ENCODE data around the gene BRD1. TPM values are rescaled to one million over a fixed set of nuclear protein-coding genes. Genes with fewer than 3 reads are reported as not detected.

Gene BRD1
- total and polyA plus RNA-seq, 7 donors, result 12.6 to 52.6 (median 31.1) TPM

DNA sequence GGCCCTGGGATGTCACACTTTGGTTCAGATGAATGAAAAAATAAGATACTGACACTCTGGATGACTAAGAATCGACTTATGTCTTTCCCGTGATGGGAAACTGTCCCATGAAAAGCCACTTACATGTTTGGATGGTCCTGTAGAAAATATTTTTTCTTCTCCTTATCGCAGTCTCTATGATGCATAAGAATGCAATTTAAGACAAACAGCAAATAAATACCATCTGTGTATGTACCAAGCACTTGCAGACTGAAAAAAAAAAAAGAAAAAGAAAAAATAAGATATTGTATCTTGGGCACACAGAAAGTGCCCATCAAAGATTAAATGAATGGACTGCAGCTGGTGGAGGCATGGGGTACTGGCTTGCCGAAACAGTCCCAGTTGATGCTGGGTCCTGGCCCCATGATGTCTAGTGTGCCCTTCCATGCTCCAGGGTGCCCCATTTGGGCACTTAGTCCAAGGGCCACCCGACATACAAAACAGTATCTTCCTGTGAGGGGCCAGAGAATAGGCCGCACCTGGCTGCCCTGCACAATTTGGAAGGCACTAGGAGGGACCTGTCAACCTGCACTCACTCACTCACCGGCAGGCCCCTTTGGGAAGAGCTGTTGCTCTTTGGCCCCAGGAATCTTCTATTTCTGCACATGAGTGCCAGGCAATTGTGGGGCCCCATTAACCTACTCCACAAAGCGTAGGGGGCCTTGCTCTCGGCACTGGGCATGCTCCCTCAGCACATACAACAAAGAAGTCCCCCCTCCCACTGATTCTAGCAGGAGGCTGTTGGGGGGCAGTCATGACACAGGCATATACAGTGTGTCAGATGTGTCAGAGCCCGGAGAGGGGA, 23.5 kb upstream of the BRD1 start:
- peaks cover 16 to 39% (median 26%) of the 10 kb centered on the region in 3 donors for H3K27me3 ChIP-seq
- no peak overlapping the region for H3K4me3 ChIP-seq
- H3K4me1 ChIP-seq, result peaks cover 0 to 52% (median 44%) of the 10 kb centered on the region in 4 donors
- intact Hi-C loops (cut with DNase I), result loop anchor here (5.0 to 10.0 kb wide), 2 partner anchors 111 to 344 kb away; partner anchors contain the start of gene PIM3
- TF ChIP-seq, protein P1, sequence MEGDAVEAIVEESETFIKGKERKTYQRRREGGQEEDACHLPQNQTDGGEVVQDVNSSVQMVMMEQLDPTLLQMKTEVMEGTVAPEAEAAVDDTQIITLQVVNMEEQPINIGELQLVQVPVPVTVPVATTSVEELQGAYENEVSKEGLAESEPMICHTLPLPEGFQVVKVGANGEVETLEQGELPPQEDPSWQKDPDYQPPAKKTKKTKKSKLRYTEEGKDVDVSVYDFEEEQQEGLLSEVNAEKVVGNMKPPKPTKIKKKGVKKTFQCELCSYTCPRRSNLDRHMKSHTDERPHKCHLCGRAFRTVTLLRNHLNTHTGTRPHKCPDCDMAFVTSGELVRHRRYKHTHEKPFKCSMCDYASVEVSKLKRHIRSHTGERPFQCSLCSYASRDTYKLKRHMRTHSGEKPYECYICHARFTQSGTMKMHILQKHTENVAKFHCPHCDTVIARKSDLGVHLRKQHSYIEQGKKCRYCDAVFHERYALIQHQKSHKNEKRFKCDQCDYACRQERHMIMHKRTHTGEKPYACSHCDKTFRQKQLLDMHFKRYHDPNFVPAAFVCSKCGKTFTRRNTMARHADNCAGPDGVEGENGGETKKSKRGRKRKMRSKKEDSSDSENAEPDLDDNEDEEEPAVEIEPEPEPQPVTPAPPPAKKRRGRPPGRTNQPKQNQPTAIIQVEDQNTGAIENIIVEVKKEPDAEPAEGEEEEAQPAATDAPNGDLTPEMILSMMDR (IDR thresholded peaks at IDR 0.05), result no peak
- TF ChIP-seq POLR2A (IDR thresholded peaks at IDR 0.05) (no peak), POLR2AphosphoS5 (IDR thresholded peaks at IDR 0.05) (no peak), EP300 (IDR thresholded peaks at IDR 0.05) (no peak)
- DNase-seq, result no peak
- no peak overlapping the region for H3K27ac ChIP-seq
- no peaks in the 10 kb centered on the region for H3K36me3 ChIP-seq
- 79 to 80% methylated on average over 10 of the region's 10 CpGs for WGBS, 2 donors
- no peaks in the 10 kb centered on the region for H3K9me3 ChIP-seq

DNA sequence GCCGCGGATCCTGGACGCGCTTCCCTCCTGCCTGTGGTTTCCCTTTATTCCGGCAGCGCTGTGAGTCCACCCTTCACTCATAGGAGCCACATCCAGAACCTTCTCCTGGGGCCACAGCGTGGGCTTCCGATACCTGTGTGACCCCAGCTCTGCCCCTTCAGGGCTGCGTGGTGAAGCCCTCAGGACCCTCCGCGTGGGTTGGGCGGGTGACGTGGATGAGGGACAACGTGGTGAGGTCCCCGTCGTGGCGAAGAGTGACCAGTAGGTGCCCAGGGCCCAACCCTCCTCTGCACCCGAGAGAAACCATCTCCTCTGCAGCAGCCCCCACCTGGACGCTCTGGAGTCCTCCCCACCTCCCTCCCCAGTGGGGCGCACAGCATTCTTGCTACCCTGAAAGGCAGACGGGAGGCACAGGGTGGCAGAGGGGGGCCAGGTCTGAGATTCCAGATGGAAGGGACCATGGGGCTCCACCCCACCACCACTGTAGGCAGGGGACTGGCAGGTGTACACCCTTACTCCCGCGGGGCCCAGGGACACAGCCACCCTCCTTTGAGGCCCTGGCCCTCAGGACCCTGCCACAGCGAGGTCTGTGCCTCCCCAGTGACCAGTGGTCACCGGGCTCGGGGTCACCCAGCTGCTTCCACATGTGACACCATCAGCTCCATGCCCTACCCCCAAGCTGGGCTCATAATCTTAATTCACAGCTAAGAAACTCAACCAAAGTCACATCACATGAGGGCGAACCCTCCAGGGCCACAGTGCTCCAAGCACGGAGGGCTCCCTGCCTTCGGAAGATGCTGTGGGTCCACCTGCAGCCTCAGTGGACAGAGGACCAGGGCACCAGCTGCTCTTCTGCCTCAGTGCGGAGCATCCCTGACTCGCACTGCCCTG, 22.6 kb upstream of the BRD1 start:
- Histone ChIP-seq H3K9me3 (no peaks in the 10 kb centered on the region), H3K4me3 (peak overlapping the region in 2 of 4 donors; percentile 63 to 67), H3K36me3 (no peaks in the 10 kb centered on the region), H3K4me1 (peaks cover 0 to 47% (median 38%) of the 10 kb centered on the region in 4 donors), H3K27me3 (peaks cover 16 to 39% (median 26%) of the 10 kb centered on the region in 3 donors), H3K27ac (no peak overlapping the region)
- intact Hi-C loops (cut with DNase I), result loop anchor here (5.0 to 10.0 kb wide), 2 partner anchors 112 to 345 kb away; partner anchors contain the start of gene PIM3
- 62 to 65% methylated on average over 31 of the region's 31 CpGs for WGBS, 2 donors
- DNase-seq, result no peak
- TF ChIP-seq POLR2A (IDR thresholded peaks at IDR 0.05) (no peak), EP300 (IDR thresholded peaks at IDR 0.05) (no peak), POLR2AphosphoS5 (IDR thresholded peaks at IDR 0.05) (no peak)
- TF ChIP-seq, protein P1 (IDR thresholded peaks at IDR 0.05), result no peak

DNA sequence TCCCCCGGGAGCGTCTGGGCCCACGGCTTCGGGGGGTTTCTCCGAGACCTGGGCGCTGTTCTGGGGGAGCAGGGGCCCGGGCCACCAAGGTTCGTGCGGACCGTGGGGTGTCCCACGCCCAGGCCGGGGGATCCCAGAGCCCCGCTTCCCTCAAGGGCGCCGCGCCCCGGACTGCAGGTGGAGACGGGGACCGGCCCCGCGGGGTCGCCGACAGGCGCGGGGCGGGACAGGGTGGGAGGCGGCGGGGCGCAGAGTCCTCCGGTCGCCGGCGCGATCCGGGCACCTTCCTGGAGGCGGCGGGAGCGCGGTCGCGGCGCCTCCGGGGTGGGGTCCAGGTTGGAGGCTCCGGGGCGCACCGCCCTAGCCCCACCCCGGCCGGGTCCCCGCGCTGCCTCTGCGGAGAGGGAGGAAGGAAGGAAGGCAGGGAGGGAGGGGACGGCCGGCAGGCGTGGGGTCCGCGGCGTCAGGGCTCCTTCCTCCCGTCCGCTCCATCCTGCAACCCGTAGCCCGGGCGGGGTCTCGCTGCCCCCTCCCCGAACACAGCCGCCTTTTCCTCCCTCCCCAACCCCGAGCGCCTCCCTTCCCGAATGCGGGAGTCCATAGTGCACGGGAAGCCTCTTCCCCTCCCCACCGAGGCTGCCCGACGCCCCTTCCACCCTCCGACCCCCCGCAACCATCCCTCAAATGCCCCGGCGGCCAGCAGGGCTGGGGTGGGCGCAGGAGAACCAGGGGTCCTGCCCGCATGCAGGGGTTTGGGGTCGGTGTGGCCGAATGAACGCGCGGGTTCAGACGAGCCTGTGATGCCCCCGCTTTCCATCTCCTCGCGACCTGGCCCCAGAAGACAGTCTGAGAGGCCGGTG, 21.7 kb upstream of the BRD1 start:
- TF ChIP-seq EP300 (IDR thresholded peaks at IDR 0.05), result no peak
- no peak for TF ChIP-seq POLR2AphosphoS5 (IDR thresholded peaks at IDR 0.05)
- TF ChIP-seq, protein P1 (IDR thresholded peaks at IDR 0.05), result no peak
- no peak for TF ChIP-seq POLR2A (IDR thresholded peaks at IDR 0.05)
- no peak for DNase-seq
- Histone ChIP-seq H3K9me3 (no peaks in the 10 kb centered on the region), H3K27me3 (peaks cover 16 to 39% (median 26%) of the 10 kb centered on the region in 3 donors), H3K27ac (no peak overlapping the region), H3K4me3 (peak overlapping the region; percentile 31 to 67 (median 48)), H3K36me3 (no peaks in the 10 kb centered on the region), H3K4me1 (peaks cover 0 to 38% (median 29%) of the 10 kb centered on the region in 4 donors)
- 3 to 4% methylated on average over 89 of the region's 89 CpGs for WGBS, 2 donors
- intact Hi-C loops (cut with DNase I), result loop anchor here (5.0 to 10.0 kb wide), 2 partner anchors 113 to 345 kb away; partner anchors contain the start of gene PIM3

DNA sequence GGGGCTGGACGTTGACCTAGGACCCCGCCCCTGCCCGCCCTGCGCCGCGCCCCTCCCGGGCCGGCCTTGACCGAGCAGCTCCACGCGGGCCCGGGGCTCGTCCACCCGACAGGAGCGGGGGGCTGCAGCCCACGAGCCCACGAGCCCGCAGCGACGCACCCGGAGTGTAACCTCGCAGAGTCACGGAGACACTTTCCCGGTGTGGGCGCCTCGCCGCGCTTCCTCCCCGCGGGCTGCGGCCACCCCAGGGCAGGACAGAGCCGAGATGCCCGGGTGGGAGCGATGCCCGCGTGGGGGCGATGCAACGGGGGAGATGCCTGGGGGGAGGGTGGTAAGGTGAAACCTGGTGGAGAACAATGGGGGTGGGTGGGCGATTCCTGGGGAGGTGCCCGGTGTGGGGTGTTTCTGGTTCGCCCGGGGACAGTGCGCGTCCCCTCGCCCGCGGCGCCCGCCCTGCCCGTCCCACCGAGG, 21.1 kb upstream of the BRD1 start:
- Histone ChIP-seq H3K4me3 (peak overlapping the region; percentile 31 to 67 (median 48)), H3K27ac (peak overlapping the region in 1 of 4 donors; percentile 48), H3K36me3 (no peaks in the 10 kb centered on the region), H3K9me3 (no peaks in the 10 kb centered on the region), H3K4me1 (peaks cover 0 to 35% (median 27%) of the 10 kb centered on the region in 4 donors), H3K27me3 (peaks cover 16 to 39% (median 26%) of the 10 kb centered on the region in 3 donors)
- intact Hi-C loops (cut with DNase I), result no loop called here
- DNase-seq, result no peak
- WGBS, 2 donors, result 0 to 1% methylated on average over 51 of the region's 51 CpGs
- TF ChIP-seq POLR2A (IDR thresholded peaks at IDR 0.05), result no peak
- TF ChIP-seq, protein P1 (IDR thresholded peaks at IDR 0.05), result no peak
- no peak for TF ChIP-seq EP300 (IDR thresholded peaks at IDR 0.05)
- no peak for TF ChIP-seq POLR2AphosphoS5 (IDR thresholded peaks at IDR 0.05)

All from sigmoid colon (tissue), 7 donors.